ENCODE results near the gene RAB11A.

The RAB11A gene

DNA sequence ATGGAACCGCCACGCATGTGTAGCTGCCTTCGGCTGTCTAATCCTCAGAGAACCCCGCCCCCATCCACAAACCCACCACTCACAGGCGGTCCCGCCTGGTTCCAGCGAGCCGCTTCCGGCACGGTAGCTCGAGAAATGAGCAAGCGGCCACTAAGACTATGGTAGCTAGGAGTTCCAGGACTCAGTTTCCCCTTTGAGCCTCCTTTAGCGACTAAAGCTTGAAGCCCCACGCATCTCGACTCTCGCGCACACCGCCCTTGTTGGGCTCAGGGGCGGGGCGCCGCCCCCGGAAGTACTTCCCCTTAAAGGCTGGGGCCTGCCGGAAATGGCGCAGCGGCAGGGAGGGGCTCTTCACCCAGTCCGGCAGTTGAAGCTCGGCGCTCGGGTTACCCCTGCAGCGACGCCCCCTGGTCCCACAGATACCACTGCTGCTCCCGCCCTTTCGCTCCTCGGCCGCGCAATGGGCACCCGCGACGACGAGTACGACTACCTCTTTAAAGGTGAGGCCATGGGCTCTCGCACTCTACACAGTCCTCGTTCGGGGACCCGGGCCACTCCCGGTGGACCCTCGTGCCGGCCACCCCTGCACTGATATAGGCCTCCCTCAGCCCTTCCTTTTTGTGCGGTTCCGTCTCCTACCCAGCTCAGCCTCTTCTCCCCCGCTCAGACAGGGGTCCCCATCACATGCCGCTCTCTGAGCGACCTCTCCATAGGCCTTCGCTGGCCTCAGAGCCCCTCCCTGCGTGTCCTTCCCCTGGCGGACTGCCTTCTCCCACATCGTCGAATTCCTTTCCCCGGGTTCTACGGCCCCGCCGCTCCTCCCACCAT lies at the start of gene RAB11A:
Gene RAB11A, plus strand, starts transcription at position 366 of the 828 bp plus-strand sequence. Its CDS starts 95 bp downstream, at position 461.
- DNase-seq, result peak; percentile 92 to 96

DNA sequence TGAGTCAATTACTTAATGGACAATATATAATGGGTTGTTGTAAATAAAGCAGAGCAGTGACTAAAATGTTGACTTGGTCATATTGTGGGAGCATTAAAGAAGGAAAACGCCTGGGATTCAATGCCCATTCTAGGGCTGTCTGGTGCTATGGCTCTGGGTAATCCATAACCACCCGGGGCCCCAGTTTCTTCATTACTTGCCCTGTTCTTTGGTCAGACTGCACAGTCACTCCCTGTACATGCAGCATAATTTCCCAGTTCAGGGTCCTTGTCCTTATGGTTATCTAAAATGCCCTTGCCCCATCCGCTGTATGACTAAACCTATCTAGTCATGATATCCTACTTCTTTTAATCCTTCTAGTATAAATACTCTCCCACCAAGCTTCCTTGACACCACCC lies 49.7 kb upstream of the RAB11A start:
- DNase-seq, result no peak

DNA sequence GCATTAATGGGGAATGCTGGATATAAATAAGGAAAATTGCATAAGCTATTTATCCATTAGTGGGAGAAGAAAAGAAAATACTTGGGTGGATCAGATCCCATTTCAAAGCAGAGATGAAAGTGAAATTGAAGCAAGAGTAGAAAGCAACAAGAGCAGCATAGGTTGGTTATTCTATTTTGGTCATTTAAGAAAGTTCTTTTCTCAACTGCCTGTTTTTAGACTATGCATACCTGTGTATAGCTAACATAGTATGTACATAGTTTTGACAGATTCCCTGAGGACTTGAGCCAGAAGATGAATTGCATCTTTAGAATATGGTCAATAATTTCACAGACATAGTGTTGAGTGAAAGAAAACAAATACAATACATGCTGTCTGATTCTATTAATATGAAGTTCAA lies 48.2 kb upstream of the RAB11A start:
- DNase-seq, result no peak

DNA sequence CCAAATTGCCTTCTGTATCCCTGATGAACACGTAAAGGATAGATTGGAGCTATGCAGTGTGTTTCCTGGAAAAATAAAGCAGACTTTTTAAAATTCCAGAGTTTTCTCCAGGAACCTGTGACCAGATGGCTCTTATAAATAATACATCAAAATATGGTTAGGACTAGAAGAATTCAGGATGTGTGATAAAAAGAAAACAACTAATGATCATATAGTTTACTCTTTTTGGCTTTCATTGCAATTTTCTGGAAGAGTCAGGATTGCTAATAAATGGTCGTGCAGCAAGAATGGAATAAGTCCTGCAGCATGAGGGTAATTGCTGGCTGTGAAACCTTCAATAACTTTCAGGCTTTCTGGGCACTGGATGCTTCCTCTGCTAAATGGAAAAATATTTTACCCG lies 47.0 kb upstream of the RAB11A start:
- no peak for DNase-seq

DNA sequence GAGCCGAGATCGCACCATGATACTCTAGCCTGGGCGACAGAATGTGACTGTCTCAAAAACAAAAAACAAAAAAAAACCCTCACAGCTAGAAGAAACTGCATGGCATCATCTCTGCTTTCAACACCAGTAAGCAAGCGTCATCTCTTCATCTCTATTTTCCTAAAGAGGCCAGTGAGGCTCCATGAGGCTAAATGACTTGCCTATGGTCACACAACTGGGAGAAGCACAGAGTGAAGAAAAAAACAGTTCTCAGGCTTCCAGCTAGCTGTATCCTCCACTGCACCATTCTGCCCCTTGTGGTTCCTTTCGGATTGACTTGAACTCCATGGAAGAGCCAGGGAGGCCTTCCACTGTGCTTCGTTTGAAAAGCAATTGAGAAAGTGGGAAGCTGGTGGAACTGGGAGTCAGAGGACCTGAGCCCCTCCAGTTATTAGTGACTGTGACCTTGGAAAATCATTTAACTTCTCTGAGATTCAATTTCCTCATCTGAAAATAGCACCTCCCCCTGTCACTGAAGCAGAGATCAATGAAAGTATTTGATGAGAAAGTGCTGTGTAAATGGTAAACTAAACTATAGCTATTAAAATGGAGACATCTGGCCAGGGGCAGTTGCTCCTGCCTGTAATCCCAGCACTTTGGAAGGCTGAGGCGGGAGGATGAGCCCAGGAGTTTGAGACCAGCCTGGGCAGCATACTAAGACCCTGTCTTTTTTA lies 45.1 kb upstream of the RAB11A start:
- DNase-seq, result no peak

DNA sequence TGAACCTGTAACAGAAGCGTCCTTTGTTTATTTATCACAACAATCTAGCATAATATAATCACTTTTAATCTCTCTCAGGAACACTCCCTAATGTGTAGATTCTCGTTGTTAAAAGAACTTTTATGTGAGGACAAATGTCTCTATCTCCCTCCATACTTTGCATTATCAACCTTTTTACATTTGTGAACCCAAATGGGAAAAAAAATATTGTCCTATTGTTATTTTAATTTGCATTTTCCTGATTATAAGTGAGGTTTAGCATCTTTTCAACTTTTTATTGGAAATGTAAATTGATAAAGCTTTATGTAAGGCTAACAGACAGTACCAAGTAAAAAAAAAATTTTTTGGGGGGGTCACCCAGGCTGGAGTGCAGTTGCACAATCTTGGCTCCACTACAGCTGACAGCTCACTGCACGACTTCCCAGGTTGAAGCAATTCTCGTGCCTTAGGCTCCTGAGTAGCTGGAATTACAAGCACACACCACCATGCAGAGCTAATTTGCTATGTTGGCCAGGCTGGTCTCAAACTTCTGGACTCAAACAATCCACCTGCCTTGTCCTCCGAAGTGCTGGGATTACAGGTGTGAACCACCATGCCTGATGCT lies 44.2 kb upstream of the RAB11A start:
- no peak for DNase-seq

DNA sequence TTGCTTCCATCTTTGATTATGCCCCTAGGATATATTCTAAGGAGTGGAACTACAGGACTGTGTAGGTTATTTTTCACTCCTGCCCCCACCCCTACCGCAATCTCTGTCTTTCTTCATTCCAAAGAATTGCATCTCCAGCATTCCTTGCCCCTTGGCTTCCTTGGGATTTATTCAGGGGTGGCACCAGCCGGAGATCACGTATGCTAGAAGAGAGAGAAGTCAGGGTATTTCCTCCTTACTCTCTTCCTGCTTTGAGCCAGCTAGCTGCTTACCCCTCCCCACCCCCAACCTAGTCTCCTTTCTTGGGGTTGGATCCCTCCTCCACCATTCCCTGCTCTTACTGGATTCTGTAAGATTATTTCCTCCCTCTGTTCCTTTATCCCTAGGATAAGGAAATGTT lies 42.2 kb upstream of the RAB11A start:
- no peak for DNase-seq

DNA sequence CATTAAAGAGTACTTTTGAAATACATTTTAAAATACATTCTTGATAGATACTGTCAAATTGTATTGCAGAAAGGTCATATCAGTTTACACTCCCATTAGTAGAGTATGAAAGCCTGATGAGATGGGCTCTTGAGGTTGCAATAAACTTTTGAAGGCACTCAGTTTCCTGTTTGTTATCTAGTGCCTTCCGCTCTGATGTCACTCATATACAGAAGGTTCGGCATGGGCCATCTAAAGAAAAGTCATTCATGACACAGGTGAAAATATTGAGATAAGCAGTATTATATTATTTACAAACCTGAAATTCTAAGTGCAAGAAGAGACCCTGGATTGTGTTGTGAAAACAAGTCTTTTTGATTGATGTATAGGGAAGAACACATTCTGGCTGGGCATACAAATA lies 40.7 kb upstream of the RAB11A start:
- peak; percentile 32 to 35 for DNase-seq

DNA sequence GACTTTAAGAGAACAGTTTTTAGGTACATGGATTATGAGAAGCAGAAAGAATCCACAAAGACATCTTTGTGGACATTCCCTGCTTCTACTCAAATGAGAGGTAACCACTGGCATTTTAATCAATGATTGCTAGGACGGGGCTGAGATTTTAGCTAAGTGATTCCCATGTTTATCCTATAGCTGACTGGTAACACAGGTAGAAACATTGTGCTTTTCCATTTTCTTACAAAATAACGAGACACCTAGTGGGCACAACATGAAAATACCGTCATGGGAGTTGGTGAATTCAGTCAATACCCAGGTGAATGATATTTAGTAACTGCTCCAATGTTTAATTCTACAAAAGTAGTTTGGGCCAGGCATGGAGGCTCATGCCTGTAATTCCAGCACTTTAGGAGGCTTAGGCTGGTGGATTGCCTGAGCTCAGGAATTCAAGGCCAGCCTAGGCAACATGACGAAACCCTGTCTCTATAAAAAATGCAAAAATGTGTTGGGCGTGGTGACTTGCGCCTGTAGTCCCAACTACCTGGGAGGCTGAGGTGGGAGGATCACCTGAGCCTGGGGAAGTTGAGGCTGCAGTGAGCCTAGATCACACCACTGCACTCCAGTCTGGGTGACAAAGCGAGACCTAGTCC lies 40.0 kb upstream of the RAB11A start:
- no peak for DNase-seq

DNA sequence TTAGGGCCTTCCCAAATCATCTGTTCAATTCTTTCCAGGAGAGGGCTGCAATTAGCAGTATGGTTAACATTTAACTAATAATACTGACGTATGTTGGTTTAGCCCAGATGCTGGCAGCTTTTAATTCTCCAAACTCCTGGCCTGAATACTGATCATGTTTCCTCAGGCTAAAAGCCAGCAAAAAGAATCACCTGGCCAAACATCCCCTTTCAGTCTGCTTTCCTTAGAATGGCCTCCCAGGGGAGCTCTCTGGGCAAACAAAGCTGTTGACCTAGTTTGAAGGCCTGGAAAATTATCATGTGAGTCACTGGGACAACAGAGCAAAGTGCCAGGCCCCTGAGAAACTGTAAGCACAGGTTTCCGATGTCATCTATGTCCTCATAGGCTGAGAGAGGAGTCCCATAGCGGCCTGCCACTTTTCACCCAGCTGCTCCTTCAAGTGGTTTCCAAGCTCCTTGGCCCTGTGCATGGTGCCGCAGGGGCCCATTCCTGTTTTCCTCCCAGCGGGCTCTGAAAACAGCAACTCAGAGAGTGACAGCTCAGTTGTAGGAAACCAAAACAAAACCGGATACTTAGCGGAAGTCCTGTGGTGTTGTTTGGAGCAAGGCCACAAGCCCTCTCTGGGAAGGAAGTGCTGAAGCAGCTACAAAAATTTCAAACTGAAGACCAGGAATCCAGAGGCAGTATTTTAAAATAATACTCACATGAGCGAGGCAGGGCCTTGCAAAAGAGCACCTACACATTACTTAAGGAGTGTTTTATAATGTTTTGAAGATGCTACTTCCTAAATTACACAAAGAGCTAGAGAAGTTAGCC lies 36.5 kb upstream of the RAB11A start:
- DNase-seq, result peak; percentile 39 to 45

DNA sequence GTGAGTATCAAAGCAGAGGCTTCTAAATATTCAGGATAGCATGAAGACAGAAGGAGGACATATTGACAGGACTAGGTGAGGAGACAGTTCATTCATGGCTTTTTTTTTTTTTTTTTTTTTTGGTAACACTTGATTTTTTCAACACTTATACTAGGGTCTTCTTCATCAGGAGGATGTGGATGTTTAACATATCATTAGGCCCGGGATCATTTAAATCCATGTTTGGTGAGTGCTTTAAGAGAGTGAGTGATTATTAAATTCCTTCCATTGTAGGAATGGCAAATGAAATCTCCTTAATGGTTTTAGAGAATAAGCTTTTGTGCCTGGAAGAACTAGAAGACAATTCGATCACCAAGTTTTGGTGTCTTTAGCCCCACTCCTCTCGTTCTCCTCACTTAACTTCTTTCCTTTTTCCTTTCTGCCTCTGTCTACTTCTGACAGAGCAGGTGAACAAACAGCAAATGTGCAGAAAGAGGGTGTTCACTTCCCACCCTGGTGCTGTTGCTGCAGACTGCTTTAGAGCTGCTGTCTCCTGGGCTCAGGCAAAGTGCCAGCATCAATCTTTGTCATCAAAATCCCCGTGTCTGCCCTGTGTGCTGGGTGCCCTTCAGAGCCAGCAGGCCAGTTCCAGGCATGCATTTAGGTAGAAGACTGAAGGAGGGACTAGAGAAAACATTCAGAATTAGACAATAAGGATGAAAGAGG lies 35.6 kb upstream of the RAB11A start:
- DNase-seq, result peak; percentile 28 to 30

DNA sequence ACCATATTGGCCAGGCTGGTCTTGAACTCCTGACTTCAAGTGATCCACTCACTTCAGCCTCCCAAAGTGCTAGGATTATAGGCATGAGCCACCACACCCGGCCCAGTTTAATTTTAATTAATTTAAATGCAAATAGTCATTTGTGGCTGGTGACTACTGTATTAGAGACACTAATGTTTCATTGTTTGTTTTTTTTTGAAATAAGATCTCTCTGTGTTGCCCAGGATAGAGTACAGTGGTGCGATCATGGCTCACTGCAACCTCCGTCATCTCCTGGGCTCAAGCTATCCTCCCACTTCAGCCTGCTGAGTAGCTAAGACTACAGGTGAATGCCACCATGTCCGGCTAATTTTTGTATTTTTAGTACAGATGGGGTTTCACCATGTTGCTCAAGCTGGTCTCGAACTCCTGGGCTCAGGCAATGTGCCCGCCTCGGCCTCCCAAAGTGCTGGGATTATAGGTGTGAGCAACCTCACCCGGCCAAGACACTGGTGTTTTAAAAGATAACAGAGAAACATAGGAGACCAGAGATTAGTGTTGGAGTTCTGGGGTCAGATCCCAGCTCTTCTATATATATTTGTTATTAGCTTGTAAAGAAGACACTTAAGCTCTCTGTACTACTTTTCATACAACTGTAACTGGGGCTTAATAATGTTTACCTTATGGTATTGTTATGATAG lies 34.5 kb upstream of the RAB11A start:
- DNase-seq, result no peak

DNA sequence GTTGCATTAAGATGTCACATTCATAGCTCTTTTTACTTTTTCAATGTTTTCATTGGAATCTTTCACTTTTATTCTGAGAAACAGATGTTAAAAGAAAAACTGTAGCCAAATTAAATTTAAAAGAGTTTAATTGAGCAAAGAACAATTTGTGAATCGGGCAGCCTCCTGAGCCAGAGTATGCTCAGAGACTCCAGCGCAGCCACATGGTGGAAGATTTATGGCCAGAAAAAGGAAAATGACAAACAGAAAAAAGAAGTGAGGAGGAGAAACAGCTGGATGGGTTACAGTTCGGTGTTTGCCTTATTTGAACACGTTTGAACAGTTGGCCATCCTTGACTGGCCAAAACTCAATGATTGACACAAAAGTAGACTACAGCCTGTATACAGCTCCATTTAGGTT lies 33.8 kb upstream of the RAB11A start:
- DNase-seq, result no peak

DNA sequence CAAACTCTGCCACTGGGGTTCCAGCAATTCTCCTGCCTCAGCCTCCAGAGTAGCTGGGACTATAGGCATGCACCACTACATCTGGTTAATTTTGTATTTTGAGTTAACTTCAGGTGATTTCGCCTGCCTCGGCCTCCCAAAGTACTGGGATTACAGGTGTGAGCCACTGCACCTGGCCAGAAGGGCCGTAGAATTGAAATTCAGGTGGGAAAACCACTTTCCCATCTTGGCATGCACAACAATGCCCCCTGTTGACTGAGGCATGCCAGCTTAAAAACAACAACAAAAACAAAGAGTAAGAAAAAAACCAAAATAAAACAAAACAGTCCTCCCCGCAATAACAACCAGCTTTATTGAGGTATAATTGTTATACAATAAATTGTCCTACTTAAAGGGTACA lies 32.6 kb upstream of the RAB11A start:
- no peak for DNase-seq

DNA sequence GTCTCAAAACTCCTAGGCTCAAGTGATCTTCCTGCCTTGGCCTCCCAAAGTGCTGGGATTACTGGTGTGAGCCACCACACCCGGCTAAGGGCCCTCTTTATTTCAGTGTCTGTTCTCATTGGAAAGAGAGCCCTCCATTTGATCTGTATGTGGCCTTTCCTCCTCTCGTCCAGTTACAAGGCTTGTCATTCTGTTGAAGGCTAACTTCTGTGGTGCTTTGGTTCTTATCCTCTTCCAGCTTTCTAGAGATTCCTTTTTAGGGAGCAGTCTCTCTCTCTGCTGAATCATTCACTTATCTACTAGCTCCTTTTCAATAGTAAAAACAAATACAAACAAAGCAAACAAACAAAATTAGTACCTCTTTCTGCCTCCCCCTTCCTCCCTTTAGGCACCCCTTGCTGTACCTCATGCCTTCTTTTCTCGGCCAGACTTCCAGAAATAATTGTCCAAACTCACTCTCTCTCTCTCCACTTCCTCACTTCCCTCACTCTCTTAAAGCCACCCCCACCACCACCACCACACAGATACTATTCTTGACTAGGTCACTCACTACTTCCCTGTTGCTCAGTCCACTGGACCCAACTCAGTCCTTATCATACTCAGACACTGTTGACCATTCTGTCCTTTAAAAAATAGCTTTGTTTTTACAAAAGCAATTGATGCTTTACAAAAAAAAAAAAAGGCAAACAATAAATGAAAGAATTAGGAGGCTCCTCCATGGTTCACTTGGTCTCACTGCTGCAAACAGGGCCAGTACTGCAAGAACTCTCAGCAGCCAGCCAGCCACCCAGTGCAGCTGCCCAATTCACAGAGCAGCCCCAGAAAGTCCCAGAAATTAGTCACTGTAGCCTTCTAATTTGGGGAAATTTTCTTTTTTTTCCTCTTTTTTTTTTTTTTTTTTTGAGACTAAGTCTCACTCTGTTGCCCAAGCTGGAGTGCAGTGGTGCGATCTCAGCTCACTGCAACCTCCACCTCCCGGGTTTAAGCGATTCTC lies 31.7 kb upstream of the RAB11A start:
- no peak for DNase-seq

DNA sequence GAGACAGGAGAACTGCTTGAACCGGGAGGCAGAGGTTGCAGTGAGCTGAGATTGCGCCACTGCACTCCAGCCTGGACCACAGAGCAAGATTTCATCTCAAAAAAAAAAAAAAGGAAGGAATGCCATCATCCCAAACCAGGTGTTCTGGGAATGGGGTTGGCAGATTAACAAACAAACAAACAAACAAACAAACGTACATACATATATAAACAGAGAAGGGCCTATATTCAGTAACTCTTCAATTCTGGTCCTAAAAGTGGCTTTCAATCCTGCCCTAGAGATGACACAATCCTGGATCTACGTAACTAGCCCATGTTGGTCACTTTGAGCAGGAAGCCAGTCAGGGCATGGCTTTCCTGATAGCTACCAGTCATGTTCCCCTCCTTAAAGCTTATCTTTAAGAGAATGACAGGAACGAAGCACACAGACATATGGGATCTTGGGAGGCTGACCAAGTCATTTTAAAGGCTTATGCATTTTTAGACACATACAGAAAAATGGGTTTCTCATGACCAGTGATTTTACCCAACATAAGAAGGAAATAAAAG lies 29.9 kb upstream of the RAB11A start:
- no peak for DNase-seq

DNA sequence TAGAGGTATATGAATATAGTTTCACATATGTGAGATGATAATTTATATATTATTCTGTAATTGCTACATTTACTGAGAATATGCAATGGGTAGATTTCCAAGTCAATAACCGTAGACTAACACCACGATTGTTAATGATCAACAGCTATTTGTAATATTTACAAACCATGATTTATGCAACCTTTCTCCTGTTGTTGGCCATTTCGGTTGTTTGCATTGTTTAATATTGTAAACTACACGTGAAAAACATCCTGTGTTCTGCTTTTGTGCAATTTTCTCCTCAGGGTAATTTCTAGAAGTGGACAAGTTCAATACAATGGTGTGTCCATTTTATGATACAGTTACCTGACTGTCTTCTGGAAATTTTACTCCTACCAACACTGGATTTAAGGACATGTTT lies 29.3 kb upstream of the RAB11A start:
- no peak for DNase-seq

DNA sequence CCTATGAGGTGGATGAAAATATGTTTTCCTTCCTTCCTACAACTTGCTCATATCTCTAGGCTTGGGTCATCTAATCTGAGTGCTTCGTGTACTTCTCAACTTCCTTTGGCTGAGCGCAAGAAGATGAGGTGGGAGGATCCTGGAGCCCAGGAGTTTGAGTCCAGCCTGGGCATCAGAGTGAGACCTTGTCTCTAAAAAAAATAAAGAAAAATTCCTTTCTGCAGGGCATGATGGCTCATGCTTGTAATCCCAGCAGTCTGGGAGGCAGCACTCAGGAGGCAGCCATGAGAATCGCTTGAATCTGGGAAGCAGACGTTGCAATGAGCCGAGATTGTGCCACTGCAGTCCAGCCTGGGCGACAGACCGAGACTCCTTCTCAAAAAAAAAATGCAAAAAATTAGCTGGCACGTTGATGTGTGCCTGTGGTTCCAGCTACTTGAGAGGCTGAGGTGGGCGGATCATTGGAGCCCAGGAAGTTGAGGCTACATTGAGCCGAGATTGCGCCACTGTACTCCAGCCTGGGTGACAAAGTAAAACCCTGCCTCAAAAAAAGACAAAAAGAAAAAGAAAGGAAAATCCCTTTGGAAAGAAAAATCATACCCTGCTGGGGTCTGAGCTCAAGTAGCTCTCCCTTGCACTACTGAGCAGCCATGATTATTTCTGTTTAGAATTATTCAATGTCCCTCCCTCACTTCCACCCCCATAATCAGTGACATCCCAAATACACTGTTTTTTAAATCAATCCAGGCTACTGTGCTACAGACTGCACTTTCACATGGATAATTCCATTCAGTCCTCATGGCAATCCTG lies 28.0 kb upstream of the RAB11A start:
- DNase-seq, result no peak
